DMS53 (cell line): ENCODE results near the gene EIF3K.

ENCODE experiments used
- DNase-seq: peaks from one replicate; lab custom pipeline; 2025; lab: John Stamatoyannopoulos, UW

Gene EIF3K

DNA sequence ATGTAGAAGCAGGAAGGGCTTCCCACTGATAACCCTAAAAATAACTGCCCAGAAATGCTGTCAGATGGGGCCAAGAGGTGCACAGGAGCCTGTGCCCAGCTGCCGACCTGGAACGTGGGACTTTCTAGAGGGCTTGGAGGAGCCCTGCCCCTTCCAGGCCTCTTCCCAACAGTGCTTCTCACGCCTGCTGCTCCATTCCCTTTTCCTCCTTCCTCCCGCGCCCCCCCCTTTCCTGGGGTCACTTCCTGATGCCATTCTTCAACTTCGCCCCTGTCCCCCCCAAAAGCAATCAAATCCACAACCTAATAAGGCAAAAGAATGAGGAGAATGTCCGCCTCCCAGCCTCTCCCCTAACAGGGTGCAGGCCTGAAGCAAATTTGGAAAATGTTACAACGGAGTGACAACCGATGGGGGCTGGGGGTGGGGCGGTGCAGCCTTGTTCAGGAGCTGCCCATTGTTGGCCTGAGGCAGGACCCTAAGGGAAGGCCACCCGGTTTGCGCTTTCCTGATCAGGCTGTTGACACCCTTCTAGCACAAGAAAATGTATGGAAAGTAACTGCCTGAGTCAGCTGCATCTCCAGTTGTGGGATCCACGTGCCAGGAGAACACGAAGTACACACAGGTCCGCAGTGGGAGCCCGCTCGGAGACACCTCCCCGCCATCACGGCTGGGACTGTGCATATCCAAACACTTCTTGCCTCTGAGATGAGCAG, 47.1 kb downstream of the EIF3K start:
- no peak for DNase-seq

DNA sequence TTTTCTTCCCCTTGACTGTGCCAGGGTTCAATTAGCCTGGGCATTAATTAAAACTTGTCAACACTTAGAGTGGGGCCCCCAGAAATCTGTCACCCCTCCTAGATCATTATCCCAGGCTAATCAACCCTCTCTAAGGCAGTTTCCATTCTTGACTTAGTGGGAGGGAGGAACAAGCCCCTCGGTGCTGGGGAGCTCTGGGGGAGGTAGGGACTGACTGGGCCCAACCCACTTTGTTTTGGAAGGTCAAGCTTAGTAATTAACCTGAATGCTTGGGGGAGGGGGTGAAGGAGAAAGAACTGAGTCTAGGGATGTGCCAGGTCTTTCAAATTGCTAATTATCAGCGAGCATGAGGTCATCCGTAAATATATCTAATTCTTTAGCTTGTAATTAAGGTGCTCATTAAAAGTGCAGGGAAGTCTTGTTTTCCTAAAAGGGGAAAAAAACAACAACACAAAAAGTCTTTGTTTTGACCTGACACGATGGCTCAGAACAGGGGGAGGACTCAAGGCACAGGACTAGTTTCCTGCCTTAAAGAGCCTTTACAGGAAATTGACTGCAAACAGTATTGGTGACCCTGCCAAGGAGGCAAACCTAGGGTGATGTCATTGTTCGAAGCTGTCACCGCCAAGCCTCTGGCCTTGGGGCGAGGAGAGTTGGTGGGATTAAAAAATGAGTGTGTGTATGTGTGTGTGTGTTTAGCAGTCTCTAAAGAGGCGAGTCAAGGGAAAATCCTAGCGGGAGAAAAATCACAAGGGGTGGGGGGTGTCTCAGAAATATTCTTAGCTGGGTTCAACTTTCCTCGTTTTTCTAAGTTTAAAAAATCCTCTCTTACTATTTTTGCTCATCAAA, 47.9 kb downstream of the EIF3K start:
- no peak for DNase-seq

DNA sequence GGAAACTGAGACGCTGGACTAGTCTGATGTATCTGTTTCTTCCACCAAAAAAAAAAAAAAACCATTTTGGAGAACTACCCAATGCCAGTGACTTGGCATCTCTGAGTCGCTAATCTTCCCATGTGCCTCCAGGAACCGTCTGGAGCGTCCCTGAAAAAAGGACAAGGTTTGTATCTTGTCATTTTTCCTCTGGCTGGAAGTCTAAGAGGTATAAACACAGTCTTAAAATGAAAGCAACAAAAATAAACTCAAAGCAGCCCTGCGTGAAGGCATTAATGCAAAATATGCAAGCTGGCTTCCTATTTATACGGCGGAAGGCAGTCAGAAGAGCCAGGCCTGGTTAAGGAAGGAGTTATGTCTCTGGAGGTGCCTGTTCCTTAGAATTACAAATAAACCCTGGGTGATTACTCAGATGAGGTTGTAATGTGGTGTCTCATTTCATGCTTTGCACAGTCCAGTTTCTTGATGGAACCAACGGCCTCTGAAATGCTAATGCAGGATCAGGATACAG, 48.7 kb downstream of the EIF3K start:
- no peak for DNase-seq

DNA sequence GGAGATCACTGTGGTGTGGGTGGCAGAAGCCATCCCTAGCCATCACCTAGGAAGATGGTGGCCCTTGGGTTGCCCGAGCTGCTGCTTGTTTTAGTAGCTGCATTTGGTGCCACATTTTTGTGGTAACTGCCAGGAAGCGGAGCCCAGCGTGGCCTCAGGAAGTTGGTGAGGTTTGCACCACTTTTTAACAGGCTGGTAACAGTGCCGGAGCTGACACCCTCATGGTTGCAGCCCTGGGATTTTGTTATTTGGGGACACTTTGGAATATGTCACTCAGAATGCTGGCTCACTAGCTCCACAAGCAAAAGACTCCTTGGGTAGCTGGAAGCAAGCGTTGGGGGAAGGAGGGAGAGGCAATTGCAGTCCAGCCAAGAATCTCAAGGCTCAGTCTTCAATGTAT, 50.6 kb downstream of the EIF3K start:
- no peak for DNase-seq

DNA sequence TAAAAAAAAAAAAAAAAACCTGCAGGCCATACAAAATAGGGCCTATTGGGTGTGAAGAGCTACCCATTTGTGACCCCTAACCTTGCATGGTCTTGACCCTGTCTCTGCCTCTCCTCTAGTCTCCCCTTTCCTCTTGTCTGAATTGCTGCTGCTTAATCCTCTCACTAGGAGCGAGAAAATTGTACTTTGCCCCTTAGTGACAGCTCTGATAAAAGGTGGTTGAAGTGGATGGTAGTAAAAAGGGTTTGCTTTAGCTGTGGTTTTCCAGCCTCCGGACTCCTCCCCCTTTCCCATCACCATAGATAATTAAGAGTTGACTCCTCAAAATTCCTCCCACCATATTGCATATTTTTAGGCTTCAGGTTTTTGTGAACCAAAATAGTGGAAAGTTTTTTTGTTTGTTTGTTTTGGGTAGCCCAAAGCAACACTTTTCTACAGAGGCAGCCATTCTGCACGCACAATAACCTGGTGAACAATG, 52.0 kb downstream of the EIF3K start:
- peak; percentile 62 for DNase-seq

DNA sequence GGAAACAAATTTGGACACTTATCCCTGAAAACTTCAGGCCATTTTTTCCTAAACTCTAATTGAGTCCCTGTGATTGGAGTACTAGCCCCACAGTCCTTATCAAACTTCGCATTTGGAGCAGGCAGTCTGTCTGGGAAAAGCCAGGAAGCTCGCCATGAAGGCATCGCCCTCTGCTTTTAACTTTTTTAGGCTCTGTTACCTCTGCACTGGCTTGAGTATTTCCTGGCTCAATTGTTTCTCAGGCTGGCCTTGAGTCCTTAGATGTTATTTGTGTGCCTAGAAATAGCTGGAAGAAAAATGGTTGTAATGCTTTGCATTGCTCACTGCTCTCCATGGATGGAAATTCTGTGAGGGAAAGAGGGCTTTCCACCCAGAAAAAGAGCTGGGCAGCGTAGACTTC, 52.7 kb downstream of the EIF3K start:
- no peak for DNase-seq

DNA sequence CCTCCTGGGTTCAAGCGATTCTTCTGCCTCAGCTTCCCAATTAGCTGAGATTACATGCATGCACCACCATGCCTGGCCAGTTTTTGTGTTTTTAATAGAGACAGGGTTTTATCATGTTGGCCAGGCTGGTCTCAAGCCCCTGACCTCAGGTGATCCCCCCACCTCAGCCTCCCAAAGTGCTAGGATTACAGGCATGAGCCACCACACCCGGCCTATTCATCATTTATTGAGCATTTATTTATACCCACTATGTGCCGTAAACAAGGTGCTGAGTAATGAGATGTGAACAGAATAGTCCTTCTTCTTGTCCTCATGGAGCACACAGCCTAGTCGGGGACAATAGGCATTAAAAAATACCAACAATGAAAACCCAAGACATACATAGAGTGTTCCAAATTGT, 54.0 kb downstream of the EIF3K start:
- DNase-seq: no peak

DNA sequence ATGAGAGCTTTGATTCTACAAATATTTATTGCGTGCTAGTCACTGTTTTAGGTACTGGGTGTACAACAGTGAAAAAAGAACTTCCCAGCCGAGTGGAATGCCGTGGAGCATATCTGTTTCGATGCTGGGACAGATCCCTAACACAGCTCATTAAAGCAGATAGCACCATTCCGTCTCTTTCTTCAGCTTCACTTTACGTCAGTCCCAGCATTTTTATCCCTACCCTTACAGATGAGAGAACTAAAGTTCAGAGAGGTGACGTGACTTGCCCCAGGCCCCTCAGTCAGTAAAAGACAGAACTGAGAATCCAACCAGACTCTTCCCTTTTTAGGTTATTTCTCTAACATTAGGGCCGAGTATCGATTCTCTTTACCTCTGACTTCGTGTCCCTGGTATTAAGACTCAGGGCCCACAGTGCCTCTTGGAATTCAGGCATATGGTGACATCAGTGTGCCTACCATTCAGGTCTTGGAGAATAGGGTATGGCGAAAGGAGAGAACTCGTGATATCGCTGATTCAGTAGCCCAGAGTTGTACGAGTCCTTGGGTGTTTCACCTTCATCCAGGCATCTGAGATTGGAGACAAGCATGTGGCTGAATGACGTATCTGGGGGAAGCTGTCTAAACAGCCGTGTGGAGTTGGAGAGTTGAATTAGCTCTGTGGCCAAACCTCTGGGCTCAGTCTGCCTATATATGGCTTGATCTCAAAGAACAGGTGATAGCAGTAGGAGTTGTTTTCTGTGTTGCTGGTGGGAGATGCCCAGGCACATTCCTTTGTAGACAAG, 55.6 kb downstream of the EIF3K start:
- DNase-seq: no peak

DNA sequence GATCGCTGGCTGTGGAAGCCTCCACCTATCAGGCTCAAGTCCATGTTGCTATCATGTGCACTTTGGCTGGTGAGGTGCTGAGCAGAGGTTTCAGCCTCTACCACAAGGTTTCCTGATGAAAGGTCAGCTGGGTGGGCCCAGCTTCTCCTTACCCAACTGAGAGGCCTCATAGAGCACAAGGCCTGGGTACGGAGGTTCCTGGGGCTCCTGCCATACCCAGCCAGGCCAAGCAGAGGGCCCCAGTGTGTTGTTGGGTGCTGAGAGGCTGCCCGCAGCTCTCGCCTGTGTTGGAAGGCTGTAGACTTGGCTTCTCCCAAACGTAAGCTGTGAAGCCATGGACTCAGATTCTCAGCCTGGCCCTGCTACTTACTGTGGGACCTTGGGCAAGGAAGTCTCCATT, 56.6 kb downstream of the EIF3K start:
- no peak for DNase-seq

DNA sequence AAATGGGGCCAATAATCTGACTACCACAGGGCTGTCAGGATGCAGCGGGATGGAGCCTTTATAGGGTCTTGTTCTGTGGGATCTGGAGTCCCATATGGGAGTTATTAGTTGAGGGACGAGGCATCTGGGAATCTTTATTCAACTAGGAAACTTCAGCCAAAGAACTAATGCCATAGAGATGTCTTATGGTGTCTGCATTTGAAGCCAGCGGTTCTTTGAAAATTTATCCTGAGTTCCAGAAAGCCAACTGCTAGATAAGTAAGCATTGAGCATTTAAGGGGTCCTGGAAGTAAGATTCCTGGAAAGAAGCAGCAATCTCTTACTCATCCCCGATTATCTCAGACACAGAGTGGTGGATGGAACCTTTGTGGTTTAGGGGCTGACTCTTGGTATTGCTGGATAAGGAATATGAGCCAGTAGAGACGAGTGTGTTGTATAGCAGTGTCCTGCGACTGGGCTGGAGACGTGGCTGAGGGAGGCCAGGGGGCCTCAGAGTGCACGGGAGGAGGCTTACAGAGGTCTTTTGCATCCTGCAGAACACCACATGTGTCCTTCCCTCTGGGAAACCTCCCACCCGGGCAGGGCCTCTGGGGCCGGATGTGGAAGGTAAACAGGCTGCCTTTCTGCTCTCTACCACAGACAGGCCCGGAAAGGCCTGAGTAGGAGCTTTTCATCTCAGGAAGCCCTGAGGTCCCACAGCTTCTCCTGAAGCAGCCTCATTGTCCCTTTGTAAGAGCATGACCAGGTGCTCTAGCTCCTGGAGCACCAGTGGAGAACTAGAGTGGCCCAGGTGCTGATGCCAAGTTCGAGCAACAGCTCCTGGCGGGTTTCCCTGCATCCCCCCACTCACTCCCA, 57.3 kb downstream of the EIF3K start:
- peak; percentile 65 for DNase-seq

DNA sequence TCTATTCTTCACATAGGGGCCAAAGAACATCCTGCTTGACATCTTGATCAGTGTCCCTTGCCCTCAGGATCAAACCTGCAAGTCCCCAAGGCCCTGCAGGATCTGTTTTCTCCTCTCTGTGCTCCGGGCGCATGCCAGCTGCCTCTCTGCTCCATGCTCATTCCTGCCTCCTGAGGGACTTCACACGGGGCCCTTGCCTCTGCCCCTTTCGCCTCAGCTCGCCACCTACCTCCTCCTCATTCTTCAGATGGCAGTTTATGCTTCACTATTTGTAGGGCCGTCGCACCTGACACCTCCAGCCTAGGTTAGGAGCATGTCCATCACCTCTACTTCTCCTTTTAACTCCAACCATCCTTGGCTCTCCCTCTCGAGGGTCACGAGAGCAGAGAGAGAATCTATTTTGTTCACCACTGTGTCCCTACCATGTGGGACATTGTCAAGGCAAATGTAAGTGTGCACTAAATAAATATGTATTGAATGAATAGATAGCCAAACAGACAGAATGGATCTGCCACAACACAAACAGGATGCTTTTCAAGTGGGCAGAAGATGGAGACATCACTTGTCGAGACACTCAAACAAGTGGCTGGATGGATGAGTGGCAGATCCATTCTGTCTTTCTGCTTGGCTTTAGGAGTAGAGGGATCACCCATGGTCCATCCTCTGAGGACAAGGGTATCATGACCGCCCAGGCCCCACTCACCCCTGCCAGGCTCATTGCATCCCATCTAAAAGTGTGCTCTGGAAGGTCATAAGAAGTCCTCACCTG, 58.1 kb downstream of the EIF3K start:
- peak; percentile 55 for DNase-seq

DNA sequence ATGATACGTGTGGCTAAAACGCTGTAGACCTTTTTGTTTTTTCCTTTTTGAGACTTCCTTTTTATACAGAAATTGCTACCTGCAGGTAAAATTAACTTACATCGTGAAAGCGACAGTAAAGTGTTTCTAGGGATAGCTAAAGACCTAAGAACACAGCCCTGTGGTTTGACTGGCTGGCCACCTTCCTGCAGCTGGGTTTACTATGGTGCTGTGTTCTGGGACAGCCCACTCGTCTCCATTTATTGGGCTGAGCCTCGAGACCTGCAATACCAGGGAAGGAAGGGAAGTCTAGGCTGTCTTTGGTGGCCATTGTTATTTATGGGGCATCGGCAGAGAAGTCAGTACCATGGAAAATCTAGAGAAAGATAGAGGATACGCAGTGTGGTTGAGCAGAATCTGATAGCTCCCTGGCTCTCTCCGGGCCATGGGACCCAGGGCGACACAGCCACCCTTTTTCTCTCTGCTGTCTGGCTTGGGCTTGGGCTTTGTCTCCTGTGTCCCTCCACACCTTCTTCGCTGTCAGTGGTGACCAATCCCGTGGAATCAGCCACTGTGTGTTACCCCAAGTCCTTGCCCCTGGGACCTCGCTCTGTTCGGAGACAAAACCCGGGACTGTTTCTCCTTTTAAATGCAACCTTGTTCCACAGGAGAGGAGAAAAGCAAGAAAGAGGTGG, 59.4 kb downstream of the EIF3K start:
- DNase-seq: no peak

DNA sequence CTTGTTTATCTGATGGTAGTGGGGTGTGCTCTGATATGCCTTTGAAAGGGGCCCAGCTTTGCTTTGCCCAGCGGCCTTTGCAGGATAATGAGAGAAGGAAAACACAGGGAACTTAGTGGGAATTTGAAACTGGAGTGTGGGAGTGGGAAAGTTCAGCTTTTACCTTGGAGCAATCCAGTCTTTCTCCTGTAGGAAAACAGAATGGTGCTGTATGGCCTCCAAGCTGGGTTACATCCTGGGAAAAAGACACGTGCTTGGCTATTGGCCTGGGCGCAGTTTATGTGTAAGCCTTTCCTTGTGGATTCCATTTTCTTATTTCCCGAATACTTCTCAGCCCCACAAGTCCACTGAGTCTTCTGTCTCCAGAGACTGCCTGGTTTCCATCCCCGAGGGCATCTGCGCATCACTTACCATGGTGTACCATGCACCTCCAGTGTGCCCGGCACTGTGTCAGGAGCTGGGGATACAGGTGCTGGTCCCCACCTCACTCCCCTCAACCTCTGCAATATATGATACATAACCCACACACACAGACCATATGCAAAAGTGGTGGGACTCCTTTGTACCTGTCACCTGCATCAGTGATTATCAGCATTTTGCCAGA, 60.0 kb downstream of the EIF3K start:
- DNase-seq: no peak

DNA sequence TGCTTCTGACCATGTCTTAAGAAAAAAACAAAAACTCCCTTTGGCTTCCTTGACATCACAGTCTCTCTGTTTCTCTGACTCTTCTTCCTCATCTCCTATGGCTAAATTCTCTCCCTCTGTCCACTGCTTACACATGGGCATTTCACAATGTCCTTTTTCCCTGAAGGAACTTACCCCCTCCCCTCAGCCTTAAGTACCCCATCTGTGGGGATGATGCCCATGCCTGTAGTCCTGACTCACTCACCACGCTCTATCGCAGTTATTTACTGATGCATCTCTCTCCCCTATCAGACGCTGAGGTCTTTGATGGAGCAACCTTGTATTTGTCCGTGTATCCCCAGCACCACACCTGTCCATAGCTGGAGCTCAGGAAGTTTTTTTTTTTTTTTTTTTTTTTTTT, 60.9 kb downstream of the EIF3K start:
- DNase-seq: peak; percentile 33

DNA sequence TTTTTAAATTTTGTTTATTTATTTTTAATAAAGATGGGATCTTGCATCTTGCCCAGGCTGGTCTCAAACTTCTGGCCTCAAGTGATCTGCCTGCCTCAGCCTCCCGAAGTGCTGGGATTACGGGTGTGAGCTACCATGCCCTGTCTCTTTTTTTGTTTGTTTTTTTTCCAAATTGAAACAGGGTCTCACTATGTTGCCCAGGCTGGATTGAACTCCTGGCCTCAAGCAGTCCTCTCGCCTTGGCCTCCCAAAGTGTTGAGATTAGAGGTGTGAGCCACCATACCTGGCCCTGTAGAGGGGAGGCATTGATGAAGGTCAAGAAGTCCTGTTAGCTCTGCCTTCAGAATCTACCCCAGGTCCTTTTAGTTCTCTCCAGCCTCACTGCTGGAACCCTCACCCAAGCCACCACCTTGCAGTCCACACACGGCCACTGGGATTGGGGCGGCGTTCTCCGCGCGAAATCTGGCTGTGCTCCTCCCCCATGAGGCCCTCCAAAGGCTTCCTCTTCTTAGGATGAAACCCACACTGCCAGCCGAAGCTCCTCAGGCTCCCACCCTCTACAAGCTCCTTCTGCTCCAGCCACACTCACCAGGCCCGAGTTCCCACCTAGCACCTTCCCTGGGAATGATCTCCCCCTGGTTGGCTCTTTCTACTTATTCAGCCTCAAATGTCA, 63.3 kb downstream of the EIF3K start:
- no peak for DNase-seq

DNA sequence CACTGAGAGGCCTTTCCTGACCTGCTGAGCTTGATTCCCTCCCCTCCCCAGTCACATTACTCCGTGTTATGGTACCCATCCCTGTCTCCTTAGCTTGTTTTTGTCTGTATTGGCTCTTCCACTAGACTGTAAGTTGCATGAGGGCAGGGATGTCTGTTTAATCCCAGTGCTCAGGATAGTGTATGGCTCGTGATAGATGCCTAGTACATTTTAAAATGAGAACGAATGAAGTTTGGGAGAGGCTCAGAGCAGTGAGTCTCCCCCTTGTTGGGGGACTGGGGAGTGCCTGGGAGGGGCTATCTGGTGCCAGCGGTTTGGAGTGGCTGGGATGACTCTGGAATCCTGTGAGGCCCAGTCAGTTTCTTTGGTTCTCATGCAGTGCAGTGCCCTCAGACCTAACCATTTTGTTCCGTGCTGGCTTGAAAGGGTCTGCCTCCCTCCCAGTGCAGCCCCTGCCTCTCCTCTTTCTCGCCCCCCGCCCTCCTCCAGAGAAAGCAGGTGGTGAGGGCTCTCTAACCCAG, 63.9 kb downstream of the EIF3K start:
- no peak for DNase-seq

DNA sequence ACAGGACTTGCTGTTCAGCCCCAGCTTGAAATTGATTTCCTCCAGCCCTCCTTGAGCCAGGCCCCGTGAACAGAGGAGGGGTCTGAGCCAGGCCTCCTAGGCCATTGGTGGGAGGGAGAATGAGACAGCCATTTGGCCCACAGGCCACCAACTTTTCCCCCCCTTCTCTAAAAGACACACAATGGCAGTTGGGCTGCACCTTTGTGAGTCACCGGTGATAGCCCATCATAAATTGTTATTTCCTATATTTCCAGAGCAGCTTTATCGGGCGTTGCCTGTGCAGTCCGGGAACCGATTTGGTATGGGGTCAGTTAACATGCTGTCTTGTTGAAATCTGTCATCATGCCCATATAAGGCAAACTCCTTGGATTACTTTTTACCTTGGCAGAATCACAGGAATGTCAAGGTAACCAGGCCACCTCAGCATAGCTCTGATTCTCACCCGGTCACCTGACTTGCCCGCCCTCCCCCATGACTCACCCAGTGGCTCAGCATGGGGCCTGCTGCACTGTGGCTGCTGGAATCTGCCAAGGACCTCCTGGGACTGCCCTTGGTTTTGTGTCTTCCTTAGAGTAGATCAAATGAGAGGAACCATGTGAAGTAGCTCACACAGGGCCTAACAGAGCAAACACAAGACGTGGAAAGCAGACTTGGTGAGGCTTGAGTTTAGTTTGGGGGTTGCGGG, 64.5 kb downstream of the EIF3K start:
- DNase-seq: peak; percentile 96
